HG03066 (cell line): ENCODE data around the gene CCND1.
"Not testable (repeated sequence)": the region's sequence is repeated elsewhere in the genome, so short reads cannot be mapped to it uniquely, and the experiment has no call there.

Source experiments
- ATAC-seq: cut with Tn5 transposase; IDR thresholded peaks from one replicate; pipeline ENCODE4 v1.9.1; 2021; ENCODE audit warnings: low read depth; ENCODE audit not compliant: unreplicated experiment

The CCND1 gene

DNA sequence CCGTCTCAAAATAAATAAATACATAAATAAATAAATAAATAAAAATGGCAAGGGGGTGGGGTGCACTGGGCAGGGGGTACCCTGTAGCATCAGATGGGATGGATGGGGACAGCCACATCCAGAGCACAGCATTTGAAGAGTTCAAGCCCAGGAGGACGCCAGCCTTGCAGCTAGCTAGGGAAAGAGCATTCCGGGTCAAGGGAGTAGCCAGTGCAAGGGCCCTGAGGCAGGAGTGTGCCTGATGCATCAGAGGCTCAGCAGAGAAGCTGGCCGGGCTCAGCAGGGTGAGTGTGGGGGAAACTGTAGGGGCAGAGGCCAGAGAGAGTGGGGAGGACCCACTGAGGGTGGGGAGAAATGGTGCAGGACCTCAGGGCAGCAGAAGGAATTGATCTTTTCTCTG, 23.7 kb upstream of the CCND1 start:
- ATAC-seq = no peak

DNA sequence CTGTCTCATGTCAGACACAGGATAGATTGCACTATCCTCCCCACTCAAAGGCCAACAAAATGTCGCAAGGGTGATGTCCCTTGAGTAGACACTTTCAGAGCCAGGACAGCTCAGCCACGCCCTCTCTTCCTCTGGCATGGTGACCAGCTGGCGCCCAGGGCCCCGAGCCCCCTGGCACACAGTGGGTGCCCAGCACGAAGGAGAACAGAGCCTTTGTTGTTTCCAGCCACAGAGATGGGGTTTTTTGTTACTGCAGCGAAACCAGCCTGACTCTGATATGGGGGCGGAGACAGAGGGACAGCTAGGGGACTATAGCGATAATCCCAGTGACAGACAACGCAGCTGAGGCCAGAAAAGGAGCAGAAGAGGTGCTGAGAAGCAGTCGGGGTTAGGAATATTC, 23.3 kb upstream of the CCND1 start:
- no peak for ATAC-seq

DNA sequence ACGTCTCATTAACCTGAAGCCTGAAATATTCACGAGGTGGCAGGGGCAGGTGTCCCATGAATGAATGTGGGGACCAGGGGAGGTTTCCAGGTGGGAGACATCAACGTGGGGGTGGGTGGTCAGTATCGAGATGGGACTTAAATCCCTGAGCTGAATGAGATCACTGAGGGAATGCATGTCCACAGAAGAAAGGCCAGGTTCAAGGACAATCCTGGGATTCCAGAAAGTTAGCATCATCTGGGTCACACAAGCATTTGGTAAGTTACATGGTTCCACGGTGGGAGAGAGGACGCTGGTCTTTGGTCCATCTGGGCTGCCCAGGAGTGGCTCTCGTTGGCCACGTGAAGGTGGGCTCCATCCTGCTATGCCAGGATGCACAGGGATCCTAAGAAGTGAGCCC, 22.7 kb upstream of the CCND1 start:
- ATAC-seq = no peak

DNA sequence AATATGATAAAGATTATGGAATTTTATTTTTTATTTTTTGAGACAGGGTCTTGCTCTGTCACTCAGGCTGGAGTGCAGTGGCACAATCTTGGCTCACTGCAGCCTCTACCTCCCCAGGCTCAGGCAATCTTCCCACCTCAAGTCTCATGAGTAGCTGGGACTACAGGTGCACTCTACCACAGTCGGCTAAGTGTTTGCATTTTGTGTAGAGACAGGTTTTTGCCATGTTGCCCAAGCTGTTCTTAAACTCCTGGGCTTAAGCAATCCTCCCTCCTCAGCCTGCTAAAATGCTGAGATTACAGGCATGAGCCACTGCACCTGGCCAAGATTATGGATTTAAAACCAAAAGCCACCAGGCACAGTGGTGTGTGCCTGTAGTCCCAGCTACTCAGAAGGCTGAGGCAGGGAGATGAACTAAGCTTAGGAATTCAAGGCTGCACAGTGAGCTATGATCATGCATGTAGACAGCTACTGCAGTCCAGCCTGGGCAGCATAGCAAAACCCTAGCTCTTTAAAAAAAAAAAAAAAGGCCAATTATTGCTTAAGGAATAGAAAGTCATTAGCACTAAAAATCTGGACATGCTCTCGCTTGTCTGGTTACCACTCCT, 20.2 kb upstream of the CCND1 start:
- ATAC-seq = no peak

DNA sequence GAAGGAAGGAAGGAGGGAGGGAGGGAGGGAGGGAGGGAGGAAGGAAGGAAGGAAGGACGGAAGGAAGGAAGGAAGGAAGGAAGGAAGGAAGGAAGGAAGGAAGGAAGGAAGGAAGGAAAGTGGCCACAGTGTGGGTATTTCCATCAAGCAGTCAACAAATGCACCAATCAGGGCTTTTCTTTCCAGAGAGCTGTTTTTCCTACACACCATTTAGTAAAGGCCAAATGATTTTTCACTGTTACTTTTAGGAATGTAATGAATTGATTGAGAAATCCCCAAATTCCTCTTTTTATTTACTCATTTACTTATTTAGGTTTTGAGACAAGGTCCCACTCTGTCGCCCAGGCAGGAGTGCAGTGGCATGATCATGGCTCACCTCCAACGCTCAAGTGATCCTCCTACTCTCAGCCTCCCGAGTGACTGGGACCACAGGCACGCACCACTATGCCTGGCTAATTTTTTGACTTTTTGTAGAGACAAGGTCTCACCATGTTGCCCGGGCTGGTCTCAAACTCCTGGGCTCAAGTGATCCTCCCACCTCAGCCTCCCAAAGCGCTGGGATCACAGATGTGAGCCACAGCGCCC, 18.8 kb upstream of the CCND1 start:
- not testable (repeated sequence) for ATAC-seq

DNA sequence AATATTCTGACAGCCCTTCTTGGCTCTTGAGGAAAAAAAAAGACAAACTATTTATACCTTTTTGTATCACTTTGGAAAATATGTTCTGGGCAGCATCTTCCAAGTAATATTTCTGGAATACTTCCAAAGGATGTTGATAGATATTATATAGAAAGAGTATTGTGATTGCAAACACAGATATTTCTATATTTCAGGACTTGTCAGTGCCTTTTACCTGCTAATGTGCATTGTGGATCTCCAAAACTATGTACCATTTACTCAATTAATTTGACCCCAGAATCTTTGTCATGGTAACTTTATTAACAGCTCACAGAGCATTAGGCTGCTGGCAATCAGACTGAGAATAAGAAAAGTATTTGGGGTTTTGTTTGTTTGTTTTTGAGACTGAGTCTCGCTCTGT, 16.7 kb upstream of the CCND1 start:
- no peak for ATAC-seq

DNA sequence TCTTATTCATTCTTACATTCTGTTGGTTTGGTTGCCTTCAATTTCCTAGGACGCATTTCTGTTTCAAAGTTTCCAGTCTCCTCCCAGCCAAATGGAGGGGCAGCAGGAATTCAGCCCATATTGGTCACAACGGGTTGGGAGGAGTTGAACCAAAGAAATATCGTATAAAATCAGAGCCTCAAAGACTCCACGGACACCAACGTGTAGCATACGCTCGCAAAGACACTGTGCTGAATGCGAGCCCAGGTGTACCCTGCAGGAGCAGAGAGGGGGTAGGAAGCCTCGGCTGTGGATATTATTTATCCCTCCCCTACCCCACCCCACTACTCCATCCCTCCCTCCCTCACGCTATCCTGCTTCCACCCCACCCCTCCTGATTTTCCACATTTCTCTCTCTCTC, 15.5 kb upstream of the CCND1 start:
- no peak for ATAC-seq

DNA sequence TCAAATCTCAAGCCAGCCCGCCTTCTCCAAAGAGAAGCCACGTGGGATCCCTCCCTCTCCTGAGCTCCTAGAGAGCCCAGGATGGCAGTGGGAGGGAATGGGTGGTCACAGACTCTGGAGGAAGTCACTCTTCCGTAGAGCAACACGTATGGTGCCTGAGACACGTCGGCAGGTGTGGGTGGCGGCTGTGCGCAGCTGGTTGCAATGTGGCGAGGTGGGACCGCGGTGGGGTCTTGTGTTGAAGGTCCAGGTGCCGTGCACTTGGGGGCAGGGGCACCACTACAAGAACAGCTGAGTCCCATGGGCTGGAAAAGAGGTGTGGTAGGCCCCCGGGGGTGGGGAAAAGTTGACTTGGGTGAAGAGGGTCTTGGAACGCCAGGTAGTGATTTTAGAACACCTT, 13.4 kb upstream of the CCND1 start:
- ATAC-seq = no peak

DNA sequence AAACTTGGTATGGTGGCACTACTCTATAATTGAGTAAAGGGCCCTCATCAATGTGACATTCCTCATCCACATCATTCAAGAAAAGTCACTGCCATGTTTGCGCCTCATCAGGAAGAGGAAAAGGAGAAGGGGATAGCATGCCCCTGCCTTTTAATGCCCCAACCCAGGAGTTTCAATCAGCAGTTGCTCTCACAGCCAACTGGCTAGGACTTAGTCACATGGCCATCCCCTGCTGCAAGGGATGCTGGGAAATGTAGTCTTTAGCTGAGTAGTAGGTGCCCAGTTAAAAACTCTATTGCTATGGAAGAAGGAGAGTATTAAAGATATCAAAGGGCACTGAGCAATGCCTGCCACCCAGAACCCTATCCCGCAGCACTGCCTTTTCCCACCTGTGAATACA, 10.9 kb upstream of the CCND1 start:
- no peak for ATAC-seq

DNA sequence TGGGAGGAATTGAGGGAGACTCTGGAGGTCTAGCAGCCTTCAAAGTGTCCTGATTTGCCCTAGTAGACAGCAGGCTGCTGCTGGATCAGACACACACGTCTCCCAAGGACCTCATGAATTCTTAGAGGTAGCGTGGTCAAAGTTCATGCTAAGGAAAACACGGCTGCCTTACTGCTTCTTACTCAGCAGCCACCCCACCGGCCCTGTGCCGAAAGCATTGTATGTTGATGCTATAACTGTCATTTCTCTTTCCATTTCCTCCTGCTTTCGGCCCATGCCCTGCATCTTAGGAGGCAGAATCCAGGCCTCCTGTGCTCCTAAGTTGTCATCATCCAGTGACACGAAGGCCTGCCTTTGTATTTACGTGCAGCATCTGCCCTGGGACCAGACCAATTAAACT, 10.5 kb upstream of the CCND1 start:
- no peak for ATAC-seq

DNA sequence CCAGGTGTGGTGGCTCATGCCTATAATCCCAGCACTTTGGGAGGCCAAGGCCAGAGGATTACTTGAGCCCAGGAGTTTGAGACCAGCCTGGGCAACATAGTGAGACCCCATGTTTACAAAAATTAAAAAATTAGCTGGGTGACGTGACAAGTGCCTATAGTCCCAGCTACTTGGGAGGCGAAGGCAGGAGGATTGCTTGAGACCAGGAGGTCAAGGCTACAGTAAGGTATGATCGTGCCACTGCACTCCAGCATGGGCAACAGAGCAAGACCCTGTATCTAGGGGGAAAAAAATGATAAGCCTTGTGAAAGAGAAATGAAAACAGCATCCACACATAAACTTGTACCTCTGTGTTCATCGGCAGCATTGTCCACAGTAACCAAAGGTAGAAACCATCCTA, 8.1 kb upstream of the CCND1 start:
- ATAC-seq = no peak

DNA sequence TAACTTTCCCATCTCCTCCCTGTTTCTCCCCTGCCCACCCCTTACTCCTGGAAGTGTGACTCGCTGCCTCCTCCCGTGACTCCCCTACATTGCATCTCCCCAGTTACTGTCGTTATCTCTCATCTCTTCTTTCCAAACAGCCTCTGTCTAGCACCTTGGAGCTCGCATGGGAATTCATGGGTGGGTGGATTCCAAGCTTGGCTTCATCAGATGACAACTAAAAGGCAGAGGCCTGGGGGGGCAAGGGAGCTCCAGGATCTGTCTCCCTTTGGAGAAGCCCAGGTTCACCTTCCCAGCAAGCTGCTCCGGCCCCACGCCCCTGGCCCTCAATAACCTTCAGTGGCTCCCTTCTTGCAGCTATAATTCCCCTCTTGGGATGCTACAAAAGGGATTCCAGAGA, 6.9 kb upstream of the CCND1 start:
- ATAC-seq = no peak

DNA sequence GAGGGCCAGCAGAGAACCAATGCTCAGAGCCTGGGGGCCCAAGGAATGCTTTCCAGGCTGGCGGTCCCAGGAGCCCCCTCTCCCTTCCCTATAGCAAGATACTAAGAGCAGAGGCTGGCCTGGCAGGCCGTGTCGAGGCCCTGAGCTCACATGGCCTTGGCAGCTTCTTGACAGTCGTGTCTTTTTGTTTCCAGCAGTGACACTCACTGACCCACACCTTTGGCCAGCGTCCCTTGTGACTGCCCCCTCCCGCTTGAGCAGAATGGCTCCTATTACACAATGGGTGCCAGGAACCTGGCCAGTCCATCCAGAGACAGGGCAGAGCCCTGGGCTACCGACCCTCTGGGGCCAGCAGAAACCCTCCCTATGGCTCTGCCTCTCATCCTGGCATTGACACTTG, 6.4 kb upstream of the CCND1 start:
- ATAC-seq = no peak

DNA sequence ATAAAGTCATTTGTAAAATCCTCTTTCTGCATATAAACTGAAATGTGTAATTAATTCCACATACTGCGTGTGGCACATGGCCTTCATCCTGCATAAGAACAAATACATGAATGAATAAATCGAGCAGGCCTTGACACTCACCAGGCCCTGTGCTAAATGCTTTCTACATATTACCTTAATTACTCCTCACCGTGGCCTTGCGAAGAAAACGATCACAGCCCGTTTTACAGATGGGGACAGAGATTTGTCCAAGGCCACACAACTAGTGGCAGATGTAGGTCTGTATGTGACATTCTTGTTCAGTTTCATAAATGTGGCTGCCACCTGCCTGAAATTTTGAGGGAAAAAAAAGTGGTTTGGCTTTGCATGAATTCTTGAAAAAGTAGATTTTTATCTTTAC, 5.8 kb upstream of the CCND1 start:
- no peak for ATAC-seq

DNA sequence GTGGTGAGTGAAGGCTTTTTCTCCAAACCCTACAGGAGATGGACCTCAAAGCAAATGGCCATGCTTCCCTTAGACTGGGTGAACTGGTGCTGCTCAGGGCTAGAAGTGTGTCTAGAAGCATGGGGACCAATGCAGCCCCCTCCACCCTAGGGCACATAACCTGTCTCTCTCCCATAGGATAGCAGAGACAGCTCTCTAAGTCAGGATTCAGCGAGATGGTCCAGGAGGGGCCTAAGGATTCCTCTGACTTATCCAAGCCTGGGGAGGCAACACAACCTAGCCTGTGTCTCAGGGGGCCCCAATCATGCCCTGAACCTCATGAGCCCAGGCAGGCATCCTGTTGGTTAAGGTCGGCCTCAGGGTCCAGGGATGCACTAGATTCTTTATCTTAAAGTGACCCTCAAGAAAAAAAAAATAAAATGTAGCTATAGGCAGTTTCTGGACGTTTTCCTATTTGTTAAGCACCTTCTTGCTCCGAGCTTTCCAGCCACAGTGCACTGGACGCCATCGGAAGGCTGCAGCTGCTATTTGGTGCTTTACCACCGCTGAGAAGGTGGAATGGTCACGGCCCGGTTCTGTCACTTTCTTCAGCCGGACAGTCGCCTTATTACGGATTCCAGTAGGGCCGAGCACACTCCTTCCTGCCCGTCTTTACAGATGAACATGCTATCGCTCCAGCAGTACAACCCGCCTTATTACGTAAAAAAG, 5.0 kb upstream of the CCND1 start:
- no peak for ATAC-seq

DNA sequence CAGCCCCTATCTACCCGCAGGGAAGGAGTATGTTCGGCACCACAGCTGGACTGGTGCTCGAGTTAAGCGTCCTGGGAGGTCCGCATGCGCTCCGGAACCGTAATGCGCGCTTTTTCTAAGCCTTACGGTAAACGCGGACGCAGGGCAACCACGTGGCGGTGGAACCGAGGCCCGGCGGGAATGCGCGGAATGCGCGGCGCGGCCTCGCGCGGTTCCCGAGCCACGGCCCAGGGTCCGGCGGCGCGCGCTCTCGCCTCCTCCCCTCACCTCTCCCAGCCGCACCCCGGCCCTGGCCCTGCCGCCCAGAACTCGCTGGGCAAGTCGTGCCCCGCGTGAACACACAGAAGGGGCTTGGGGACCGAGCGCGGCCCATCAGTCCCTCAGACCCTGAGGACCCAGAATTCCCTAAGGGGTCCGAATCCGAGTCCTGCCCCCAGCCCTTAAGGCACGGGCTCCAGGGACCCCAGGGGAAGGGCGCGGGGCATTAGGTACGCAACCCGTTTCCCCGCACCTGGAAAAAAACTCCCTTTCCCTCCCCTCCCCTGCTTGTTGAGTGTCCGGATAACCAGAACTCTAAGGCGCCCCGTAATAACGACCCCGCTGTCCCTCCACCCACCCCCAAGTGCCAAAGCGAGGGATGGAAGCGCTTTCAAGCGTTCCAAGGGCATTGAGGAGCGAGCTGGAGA, 4.3 kb upstream of the CCND1 start:
- no peak for ATAC-seq

DNA sequence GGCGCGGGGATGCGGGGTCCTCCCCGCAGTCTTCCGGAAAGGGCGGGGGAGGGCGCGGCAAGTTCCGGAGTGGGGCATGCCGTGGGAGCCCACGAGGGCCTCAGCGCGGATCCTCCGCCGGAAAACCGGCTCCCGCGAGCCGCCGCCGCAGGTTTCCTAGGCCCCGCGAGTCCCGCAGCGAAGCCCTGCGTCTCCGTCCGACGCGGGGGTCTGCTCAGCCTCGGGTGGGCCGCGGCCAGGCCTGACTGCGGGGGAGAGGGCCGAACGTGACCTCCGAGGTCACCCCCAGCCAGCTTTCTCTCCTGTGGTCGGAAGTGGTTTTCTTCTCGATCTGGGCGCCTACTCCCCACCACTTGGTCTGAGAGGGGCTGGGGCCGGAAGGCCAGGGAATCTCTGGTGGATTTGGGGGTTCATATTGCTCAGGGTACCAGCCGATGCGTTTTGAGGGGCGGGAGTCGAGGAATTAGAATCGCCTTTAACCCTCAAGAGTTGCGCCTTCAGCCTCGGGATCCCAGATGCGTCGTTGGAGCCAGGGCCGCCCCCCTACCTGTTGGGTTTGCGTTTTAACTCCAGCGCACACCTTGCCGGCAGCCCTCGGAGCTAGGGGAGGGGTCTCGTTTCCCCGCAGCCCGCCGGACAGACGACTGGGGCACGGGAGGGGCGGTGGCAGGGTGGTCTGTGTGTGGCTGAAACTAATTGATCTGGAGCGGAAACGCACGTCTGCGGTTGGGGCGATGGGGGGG, 3.6 kb upstream of the CCND1 start:
- no peak for ATAC-seq

DNA sequence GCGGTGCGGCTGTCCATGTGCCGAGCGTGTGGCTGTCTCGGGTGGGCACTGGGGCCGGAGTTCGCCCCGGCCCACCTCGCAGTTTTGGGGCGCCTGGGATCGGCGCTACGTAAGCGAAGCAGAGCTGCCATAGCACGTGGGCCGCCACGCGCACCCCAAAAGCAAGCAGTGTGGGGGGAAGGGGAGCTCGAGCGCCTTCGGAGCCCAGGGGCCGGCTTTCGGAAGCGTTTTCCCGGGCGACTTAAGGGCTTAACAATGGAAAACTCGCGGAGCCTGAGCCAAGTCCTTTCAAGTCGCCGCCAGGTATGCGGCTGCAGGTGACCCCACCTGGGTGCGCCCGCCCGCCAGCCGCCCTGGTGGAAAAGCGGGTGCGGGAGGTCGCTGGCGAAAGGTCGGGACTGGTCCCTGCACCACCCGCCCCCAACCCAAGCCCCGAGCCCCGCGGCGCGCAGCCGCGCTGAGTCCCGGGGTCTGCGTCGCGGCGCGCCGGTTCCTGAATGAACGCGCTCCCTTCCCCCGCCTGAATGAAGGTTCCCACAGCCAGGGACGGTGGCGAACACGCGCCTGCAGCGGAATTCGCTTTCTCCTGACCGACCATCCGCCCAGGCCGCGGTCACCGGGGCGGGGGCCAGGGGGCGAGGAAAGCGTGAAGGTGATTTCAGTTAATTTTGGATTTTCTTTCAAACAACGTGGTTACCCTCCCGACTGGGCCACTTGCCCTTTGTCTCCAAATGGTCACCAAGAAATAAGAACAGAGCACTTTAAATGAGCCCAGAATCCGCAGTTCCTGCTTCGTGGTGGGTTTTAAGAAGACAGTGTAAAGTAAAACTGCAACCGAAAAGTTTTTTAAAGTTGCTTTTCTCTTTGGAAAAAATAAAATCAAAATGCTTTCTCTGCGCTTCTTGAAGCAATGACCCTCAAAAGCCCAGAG, 2.8 kb upstream of the CCND1 start:
- ATAC-seq = no peak

DNA sequence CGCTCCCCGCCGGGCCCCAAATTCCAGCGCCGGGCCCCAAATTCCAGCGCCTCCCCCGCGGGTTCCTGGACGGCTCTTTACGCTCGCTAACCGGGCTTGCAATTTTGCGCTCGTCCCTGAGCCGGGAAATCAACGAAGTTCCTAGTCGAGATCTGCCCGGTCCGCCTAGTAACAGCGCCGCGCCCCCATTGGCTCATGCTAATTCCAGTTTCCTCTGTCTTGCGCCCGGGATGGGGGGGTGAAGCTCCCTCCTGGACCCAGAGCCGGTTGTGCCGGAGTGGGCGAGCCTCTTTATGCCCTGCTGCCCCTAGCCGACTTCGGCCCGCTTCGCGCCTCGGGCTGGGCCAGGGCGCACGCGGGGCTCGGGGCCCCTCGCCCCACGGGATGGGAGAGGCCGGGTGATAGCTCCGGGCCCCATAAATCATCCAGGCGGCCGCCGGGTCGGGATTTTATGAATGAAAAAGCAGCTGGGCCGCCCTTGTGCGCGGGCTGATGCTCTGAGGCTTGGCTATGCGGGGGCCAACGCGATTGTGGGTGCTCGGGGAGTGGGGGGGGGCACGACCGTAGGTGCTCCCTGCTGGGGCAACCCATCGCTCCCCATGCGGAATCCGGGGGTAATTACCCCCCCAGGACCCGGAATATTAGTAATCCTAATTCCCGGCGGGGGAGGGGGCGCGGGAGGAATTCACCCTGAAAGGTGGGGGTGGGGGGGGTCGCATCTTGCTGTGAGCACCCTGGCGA, 1.8 kb upstream of the CCND1 start:
- ATAC-seq = no peak
